Ascending aorta (tissue), 2 donors: ENCODE data around the gene PDE4B. TPM values are rescaled to one million over a fixed set of nuclear protein-coding genes. Genes with fewer than 3 reads are reported as not detected.
"Not testable (repeated sequence)": the region's sequence is repeated elsewhere in the genome, so short reads cannot be mapped to it uniquely, and the experiment has no call there.

ENCODE experiments used
- DNase-seq, 2 donors: peaks; one replicate each; pipeline ENCODE4 v3.0.0-alpha.2; 2019; ENCODE audit warnings: low spot score in 2 of 2
- H3K27ac ChIP-seq, 2 donors: fragments of 200-600 bp; sonication (generic); one replicate each; pipeline ENCODE4 v1.5.1; 2016 to 2017; ENCODE audit warnings: mild to moderate bottlenecking in 1 of 2
- H3K27me3 ChIP-seq: fragments of 200-600 bp; sonication (generic); one replicate; pipeline ENCODE4 v1.5.1; 2017
- H3K36me3 ChIP-seq, 2 donors: fragments of 200-600 bp; sonication (generic); one replicate each; pipeline ENCODE4 v1.5.1; 2016
- H3K4me1 ChIP-seq, 2 donors: fragments of 200-600 bp; sonication (generic); one replicate each; pipeline ENCODE4 v1.5.1; 2016 to 2017; ENCODE audit warnings: mild to moderate bottlenecking in 1 of 2
- H3K4me3 ChIP-seq, 2 donors: fragments of 200-600 bp; sonication (generic); one replicate each; pipeline ENCODE4 v1.5.1; 2016 to 2017; ENCODE audit warnings: mild to moderate bottlenecking in 1 of 2
- H3K9me3 ChIP-seq, 2 donors: fragments of 200-600 bp; sonication (generic); one replicate each; pipeline ENCODE4 v1.5.1; 2016
- CTCF ChIP-seq, 3 experiments: fragments of 200-600 bp in 2 of 3; fragments of 450-650 bp in 1 of 3; sonication (generic) in 2 of 3; IDR thresholded peaks; one replicate each; pipeline ENCODE4 v1.5.1; 2016 to 2019; ENCODE audit warnings: antibody characterized with exemption in 3 of 3, mild to moderate bottlenecking in 1 of 3, moderate library complexity in 1 of 3
- intact Hi-C: fragments of 100-400 bp; cut with DNase I; formaldehyde crosslinking; loops from one replicate; pipeline ENCODE4 v1.15.1; 2023
- total RNA-seq: library from RNA; depleted of rRNA; stranded (reverse); fragments of >200 nt; gene quantifications from one replicate; pipeline ENCODE4 v1.1.0, GENCODE V29; 2016

PDE4B gene
- total RNA-seq, 1 donor from 2014 or later = 4.5 TPM

DNA sequence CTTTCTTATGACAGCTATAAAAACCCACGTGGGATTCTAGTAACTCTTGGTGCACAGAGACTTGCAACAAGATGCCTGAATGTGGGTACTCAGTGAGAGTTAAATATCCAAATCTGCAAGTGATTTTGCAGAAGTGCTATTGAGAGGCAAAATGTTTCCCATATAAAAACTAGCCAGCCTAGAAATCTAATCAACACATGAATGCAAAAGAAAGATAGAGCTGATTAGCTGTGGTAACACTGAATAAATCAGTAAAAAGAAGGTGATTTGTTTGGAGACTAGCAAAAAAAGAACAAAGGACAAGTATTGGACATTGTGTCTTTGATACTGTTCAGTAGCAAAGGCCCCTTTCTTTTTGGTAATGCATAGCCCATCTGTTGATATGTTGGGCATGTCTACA is 527.5 kb downstream of the PDE4B start:
- H3K9me3 ChIP-seq = no peaks in the 10 kb centered on the region
- intact Hi-C loops = no loop called here
- H3K27ac ChIP-seq = no peak overlapping the region
- H3K36me3 ChIP-seq = no peaks in the 10 kb centered on the region
- no peak overlapping the region for H3K4me3 ChIP-seq
- H3K4me1 ChIP-seq = peaks cover 0 to 10% of the 10 kb centered on the region in 2 donors
- TF ChIP-seq CTCF (IDR thresholded peaks at IDR 0.05) = no peak
- no peak for DNase-seq
- H3K27me3 ChIP-seq = no peaks in the 10 kb centered on the region

- DNase-seq, H3K4me1 ChIP-seq, H3K9me3 ChIP-seq, H3K27ac ChIP-seq, H3K36me3 ChIP-seq, H3K27me3 ChIP-seq, H3K4me3 ChIP-seq, intact Hi-C loops: not testable (repeated sequence)
Measured at GRCh38 chr1:66322462-66322861, 529.8 kb downstream of the PDE4B start.

GRCh38 chr1:66323958-66324625 is 531.4 kb downstream of the PDE4B start:
- intact Hi-C loops = no loop called here
- Histone ChIP-seq H3K9me3 (no peaks in the 10 kb centered on the region), H3K36me3 (no peaks in the 10 kb centered on the region), H3K27ac (no peak overlapping the region), H3K4me1 (no peaks in the 10 kb centered on the region), H3K27me3 (no peaks in the 10 kb centered on the region), H3K4me3 (no peak overlapping the region)
- no peak for DNase-seq
- TF ChIP-seq CTCF (IDR thresholded peaks at IDR 0.05) = no peak

DNA sequence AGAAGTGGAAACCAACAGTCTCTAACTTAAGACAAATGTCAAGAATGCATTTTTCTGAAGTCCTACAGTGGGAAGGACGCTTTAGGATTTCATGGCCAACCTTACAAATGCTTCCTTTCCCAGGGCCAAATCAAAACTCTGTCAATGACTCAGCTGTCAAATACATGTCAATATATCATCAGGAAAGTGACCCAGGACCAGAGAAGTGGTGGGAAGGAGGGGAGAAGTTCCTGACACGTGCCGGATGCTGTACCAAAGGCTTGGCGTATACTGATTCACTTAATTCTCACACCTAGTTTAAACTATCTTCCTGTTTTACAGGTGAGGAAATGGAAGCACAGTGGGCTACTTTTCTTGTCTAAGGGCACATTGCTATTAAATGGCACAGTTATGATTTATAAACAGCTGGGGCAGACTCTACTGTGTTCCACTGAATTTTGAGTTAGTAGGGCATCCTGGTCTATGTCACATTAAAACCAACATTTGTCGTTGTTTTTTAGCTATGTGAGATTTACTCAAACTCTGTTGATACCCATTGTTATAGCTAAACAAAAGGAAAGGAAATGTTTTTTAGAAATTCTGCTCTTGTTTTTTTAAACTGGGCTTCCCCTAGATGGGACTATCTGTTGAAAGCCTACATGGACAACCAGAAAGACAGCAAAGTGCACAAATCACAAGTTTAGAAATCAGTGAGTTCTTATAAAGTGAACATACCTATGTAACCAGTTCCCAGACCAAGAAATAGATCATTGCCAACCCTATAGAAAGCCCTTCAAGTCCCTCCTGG is 533.1 kb downstream of the PDE4B start:
- DNase-seq = no peak
- intact Hi-C loops = no loop called here
- H3K4me1 ChIP-seq = no peaks in the 10 kb centered on the region
- H3K27ac ChIP-seq = no peak overlapping the region
- H3K9me3 ChIP-seq = no peaks in the 10 kb centered on the region
- no peak for TF ChIP-seq CTCF (IDR thresholded peaks at IDR 0.05)
- H3K4me3 ChIP-seq = no peak overlapping the region
- no peaks in the 10 kb centered on the region for H3K27me3 ChIP-seq
- H3K36me3 ChIP-seq = no peaks in the 10 kb centered on the region

DNA sequence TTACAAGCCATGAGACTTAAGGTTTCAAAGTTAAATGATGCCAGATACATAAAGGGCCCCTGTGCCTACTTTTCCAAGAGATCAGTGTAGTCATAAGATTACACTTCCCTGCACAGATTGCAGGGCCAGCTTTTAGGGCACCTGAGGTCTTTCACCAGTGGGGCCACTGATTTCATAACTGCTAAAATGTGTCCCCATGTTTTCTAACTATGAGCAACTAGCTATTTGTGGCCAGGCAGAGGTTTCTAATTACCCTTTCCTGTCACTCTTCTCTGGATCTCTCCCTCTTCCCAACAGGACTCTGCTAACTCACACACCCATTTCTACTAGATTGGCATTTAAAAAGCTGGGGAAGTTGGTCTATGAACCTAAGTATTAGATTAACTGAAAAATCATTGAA is 534.2 kb downstream of the PDE4B start:
- H3K4me3 ChIP-seq = no peak overlapping the region
- no peak for TF ChIP-seq CTCF (IDR thresholded peaks at IDR 0.05)
- intact Hi-C loops = no loop called here
- no peak overlapping the region for H3K27ac ChIP-seq
- DNase-seq = no peak
- no peaks in the 10 kb centered on the region for H3K36me3 ChIP-seq
- peaks cover 0 to 6% of the 10 kb centered on the region in 2 donors for H3K4me1 ChIP-seq
- H3K27me3 ChIP-seq = no peaks in the 10 kb centered on the region
- no peaks in the 10 kb centered on the region for H3K9me3 ChIP-seq

DNA sequence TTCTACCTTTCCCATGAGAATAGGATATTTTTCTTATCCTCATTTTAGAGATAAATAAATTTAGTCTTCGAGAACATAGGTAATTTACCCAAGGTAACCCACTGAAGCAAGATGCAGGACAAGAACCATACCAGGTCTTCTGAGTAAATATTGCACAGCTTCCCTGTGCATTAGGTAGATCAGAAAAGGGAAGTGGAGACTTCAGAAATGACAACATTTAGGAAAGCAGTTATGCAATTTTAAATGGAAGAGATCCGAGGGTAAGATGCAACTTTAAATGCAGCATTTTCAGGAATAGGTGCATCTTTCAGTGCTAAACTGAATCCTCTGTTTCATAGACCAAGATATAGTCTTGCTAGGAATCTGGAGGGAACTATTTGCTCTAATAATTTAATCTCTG is 534.9 kb downstream of the PDE4B start:
- no peak overlapping the region for H3K4me3 ChIP-seq
- H3K9me3 ChIP-seq = no peaks in the 10 kb centered on the region
- DNase-seq = no peak
- H3K4me1 ChIP-seq = peaks cover 0 to 6% of the 10 kb centered on the region in 2 donors
- no peaks in the 10 kb centered on the region for H3K36me3 ChIP-seq
- H3K27me3 ChIP-seq = no peaks in the 10 kb centered on the region
- TF ChIP-seq CTCF (IDR thresholded peaks at IDR 0.05) = no peak
- H3K27ac ChIP-seq = no peak overlapping the region
- intact Hi-C loops = no loop called here
